ENCODE results near the gene PAX8.

- TF ChIP-seq CBX5 (IDR thresholded peaks at IDR 0.05; ENCODE audit: low read depth) (no peak), REST (IDR thresholded peaks at IDR 0.05; ENCODE audit: low read depth, low read length) (no peak), RAD51 (IDR thresholded peaks at IDR 0.05) (no peak), CUX1 (IDR thresholded peaks at IDR 0.05; ENCODE audit: insufficient replicate concordance, low read depth, low read length) (no peak), BCL11A (IDR thresholded peaks at IDR 0.05; ENCODE audit: low read depth, low read length) (no peak), SMC3 (IDR thresholded peaks at IDR 0.05; ENCODE audit: borderline replicate concordance, low read length) (no peak), CTCF (IDR thresholded peaks at IDR 0.05 in 2 of 3, conservative IDR thresholded peaks at IDR 0.05 in 1 of 3; ENCODE audit: control insufficient read depth in 2 of 3, extremely low read depth in 1 of 3, insufficient read depth in 1 of 3, low read depth in 3 of 3, low read length in 3 of 3) (no peak)
These were observed 102.7 kb downstream of the PAX8 start for GRCh38 chr2:113175736-113176695.

Measured in GM12878 (cell line).